Naive thymus-derived CD4-positive, alpha-beta T cell (primary cell): ENCODE data around the gene TBXA2R. TPM values are rescaled to one million over a fixed set of nuclear protein-coding genes. Genes with fewer than 3 reads are reported as not detected.

Experiments
- ATAC-seq: fragments of 150-1000 bp; cut with Tn5 transposase; 2 replicates; pipeline ENCODE4 v1.10.0; 2021; ENCODE audit warnings: mild to moderate bottlenecking, moderate library complexity
- CTCF ChIA-PET: fragments of 350-600 bp; sonication (Branson Sonifier 250); formaldehyde crosslinking; loops from one replicate; lab custom pipeline; 2021; ENCODE audit warnings: antibody characterized with exemption; lab: Charles Lee
- POLR2A ChIA-PET: fragments of 350-600 bp; sonication (Branson Sonifier 250); formaldehyde crosslinking; loops from one replicate; lab custom pipeline; 2021; ENCODE audit warnings: antibody characterized with exemption, inconsistent platforms; lab: Charles Lee
- DNase-seq, 9 donors: peaks; one replicate each; pipeline versions ENCODE4 v3.0.0 to v3.0.0-alpha.2; 2020 to 2022; ENCODE audit warnings: mixed read lengths in 1 of 9
- H3K27ac ChIP-seq: one replicate; pipeline ENCODE4 v1.7.0; 2013; ENCODE audit warnings: mild to moderate bottlenecking, low read depth, low read length, moderate library complexity
- H3K27me3 ChIP-seq, 2 donors: one replicate each; pipeline ENCODE4 v1.7.0; 2013; ENCODE audit warnings: low read length in 2 of 2, mild to moderate bottlenecking in 2 of 2, moderate library complexity in 2 of 2; ENCODE audit not compliant: control insufficient read depth in 2 of 2, insufficient read depth in 2 of 2
- H3K36me3 ChIP-seq, 3 experiments: 1 replicate in 2 of 3; 2 replicates in 1 of 3; pipeline ENCODE4 v1.7.0; 2013; ENCODE audit warnings: low read length in 3 of 3, mild to moderate bottlenecking in 3 of 3, moderate library complexity in 1 of 3; ENCODE audit not compliant: insufficient read depth in 3 of 3, control insufficient read depth in 2 of 3
- H3K4me1 ChIP-seq, 2 donors: one replicate each; pipeline ENCODE4 v1.7.0; 2013; ENCODE audit warnings: low read length in 2 of 2, mild to moderate bottlenecking in 2 of 2, moderate library complexity in 1 of 2; ENCODE audit not compliant: control insufficient read depth in 2 of 2, insufficient read depth in 2 of 2
- H3K4me3 ChIP-seq: 2 replicates; pipeline ENCODE4 v1.7.0; 2013; ENCODE audit warnings: mild to moderate bottlenecking, low read length
- H3K9me3 ChIP-seq, 3 experiments: 1 replicate in 2 of 3; 2 replicates in 1 of 3; pipeline ENCODE4 v1.7.0; 2013; ENCODE audit warnings: low read length in 3 of 3; ENCODE audit not compliant: control insufficient read depth in 2 of 3
- H3K27ac Mint-ChIP-seq, 9 donors: one replicate each; pipeline ENCODE4 v1.8.0; 2020 to 2022; ENCODE audit warnings: mixed read lengths in 9 of 9, mild to moderate bottlenecking in 8 of 9, moderate library complexity in 5 of 9, inconsistent platforms in 2 of 9
- H3K27me3 Mint-ChIP-seq, 5 donors: one replicate each; pipeline ENCODE4 v1.8.0; 2021 to 2022; ENCODE audit warnings: mixed read lengths in 5 of 5, mild to moderate bottlenecking in 1 of 5
- H3K36me3 Mint-ChIP-seq, 5 donors: one replicate each; pipeline ENCODE4 v1.8.0; 2020 to 2022; ENCODE audit warnings: mixed read lengths in 5 of 5, mild to moderate bottlenecking in 3 of 5, inconsistent platforms in 1 of 5
- H3K4me1 Mint-ChIP-seq, 7 donors: one replicate each; pipeline ENCODE4 v1.8.0; 2020 to 2022; ENCODE audit warnings: mixed read lengths in 7 of 7, mild to moderate bottlenecking in 3 of 7, inconsistent platforms in 1 of 7
- H3K4me3 Mint-ChIP-seq, 10 donors: one replicate each; pipeline ENCODE4 v1.8.0; 2020 to 2022; ENCODE audit warnings: mild to moderate bottlenecking in 10 of 10, mixed read lengths in 10 of 10, moderate library complexity in 6 of 10, inconsistent platforms in 2 of 10
- H3K9me3 Mint-ChIP-seq, 11 donors: one replicate each; pipeline ENCODE4 v1.8.0; 2020 to 2022; ENCODE audit warnings: mixed read lengths in 11 of 11, mild to moderate bottlenecking in 4 of 11, inconsistent platforms in 1 of 11, moderate library complexity in 1 of 11
- intact Hi-C, 2 donors: fragments of 100-400 bp; cut with micrococcal nuclease; formaldehyde crosslinking; loops; one replicate each; pipeline ENCODE4 v1.15.1; 2023
- polyA plus RNA-seq, 2 donors: library from polyadenylated mRNA; unstranded; fragments of 300-500 nt; fragmentation: Illumina TruSeq; gene quantifications; one replicate each; pipeline ENCODE4 v1.2.3, GENCODE V29; 2021
- total RNA-seq, 6 experiments: library from RNA in 5 of 6; stranded (reverse) in 5 of 6; gene quantifications; 1 replicate in 5 of 6; 2 replicates in 1 of 6; pipeline ENCODE4 v1.2.3 and lab custom pipeline; 2021 to 2026

The TBXA2R gene
- total and polyA plus RNA-seq, 7 experiments from 2014 or later = 0.73 to 9.0 (median 5.1) TPM

DNA sequence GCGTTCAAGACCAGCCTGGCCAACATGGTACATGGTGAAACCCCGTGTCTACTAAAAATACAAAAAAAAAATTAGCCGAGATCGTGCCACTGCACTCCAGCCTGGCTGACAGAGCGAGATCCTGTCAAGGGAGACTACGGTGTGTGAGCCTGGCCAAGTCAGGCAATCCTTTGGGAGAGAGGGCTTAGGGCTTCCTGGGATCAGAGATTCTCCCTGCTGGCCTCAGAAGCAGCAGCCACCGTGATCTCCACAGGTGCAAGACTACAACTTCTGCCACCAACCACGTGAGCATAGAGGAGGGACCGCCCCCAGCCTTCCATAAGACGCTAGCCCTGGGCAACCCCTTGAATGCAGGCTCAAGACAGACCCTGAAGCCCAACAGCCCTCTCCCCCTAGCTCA, 56.9 kb downstream of the TBXA2R start:
- ATAC-seq = no peak
- peaks cover 0 to 5% (median 0%) of the 10 kb centered on the region in 5 donors for H3K36me3 Mint-ChIP-seq
- H3K27ac Mint-ChIP-seq = peak overlapping the region in 4 of 9 donors; percentile 6 to 73 (median 30)
- Histone ChIP-seq H3K36me3 (peaks cover 0 to 52% (median 0%) of the 10 kb centered on the region in 3 experiments), H3K27me3 (no peaks in the 10 kb centered on the region), H3K4me1 (peaks cover 9 to 14% of the 10 kb centered on the region in 2 donors), H3K4me3 (no peak overlapping the region), H3K9me3 (no peaks in the 10 kb centered on the region), H3K27ac (no peak overlapping the region)
- ChIA-PET POLR2A (no interaction called here), CTCF (no interaction called here)
- peaks cover 13 to 41% (median 24%) of the 10 kb centered on the region in 7 donors for H3K4me1 Mint-ChIP-seq
- no peak overlapping the region for H3K4me3 Mint-ChIP-seq
- H3K9me3 Mint-ChIP-seq = no peaks in the 10 kb centered on the region
- intact Hi-C loops = loop anchor here (10.0 kb wide), 4 partner anchors 155 to 925 kb away; partner anchors contain the start of genes APBA3 (in 1 of the 2), HDGFL2 (in 1 of the 2), MRPL54 (in 1 of the 2) and PIAS4 (in 1 of the 2)
- no peak for DNase-seq
- H3K27me3 Mint-ChIP-seq = no peaks in the 10 kb centered on the region

DNA sequence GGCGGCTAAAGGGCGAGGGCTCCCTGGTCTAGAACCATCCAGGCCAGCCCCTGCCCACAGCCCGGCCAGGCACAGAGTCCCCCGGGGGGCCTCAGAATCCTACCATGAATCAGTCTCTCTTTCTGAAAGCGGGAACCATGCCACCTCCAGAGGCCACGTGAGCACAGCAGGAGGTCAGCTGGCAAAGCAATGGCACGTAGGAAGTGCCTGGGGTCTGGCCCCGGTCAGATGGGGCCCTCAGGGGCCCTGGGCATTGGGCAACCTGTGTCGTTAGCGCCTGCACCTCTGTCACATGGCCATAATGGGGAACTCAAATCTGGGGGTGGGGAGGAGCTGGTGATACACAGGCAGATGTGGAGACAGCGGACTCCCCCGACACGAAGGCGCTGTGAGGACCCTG, 58.1 kb downstream of the TBXA2R start:
- ATAC-seq (peak; percentile 69), DNase-seq (no peak)
- intact Hi-C loops = no loop called here

DNA sequence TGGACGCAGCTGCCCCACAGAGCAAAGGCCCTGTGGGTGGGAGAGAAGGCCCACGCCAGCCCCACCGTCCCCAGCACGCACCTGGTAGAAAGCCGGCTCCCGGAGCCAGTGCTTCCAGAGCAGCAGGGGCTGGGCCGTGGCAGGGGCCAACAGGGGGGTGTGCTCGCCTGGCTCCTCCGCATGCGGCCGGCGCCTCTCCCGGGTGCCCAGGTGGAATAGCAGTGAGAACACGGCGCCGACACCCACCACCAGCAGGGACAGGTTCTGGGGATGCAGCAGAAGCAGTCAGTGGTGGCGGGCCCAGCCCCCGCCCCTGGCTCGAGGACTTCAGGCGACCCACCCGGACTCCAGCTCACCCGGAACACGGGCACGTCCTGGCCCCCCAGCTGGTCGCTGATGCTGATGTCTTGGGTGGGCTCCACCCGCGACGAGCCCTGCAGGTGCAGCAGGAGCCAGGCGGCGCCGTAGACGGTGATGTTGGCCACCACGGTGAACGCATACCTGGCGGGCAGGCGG, 58.9 kb downstream of the TBXA2R start:
- H3K9me3 Mint-ChIP-seq = no peaks in the 10 kb centered on the region
- no peaks in the 10 kb centered on the region for H3K27me3 Mint-ChIP-seq
- H3K36me3 Mint-ChIP-seq = peaks cover 0 to 2% (median 0%) of the 10 kb centered on the region in 5 donors
- ChIA-PET POLR2A (interaction anchor here (0.9 to 3.6 kb wide), 2 partner anchors 9 to 57 kb away, joined by 3 to 25 read pairs; partner anchors contain the start of gene MFSD12), CTCF (interaction anchor here (1.1 kb wide), 1 partner anchor 71 kb away, joined by 5 read pairs; no protein-coding TSS in a partner anchor)
- no peak overlapping the region for H3K4me3 Mint-ChIP-seq
- no peak for ATAC-seq
- H3K27ac Mint-ChIP-seq = no peak overlapping the region
- H3K27ac ChIP-seq = no peak overlapping the region
- H3K4me3 ChIP-seq = no peak overlapping the region
- no peak for DNase-seq
- no peaks in the 10 kb centered on the region for H3K27me3 ChIP-seq
- H3K36me3 ChIP-seq = peaks cover 0 to 71% (median 0%) of the 10 kb centered on the region in 3 experiments
- peaks cover 13 to 29% (median 14%) of the 10 kb centered on the region in 7 donors for H3K4me1 Mint-ChIP-seq
- H3K4me1 ChIP-seq = peaks cover 0 to 4% of the 10 kb centered on the region in 2 donors
- intact Hi-C loops = no loop called here
- H3K9me3 ChIP-seq = no peaks in the 10 kb centered on the region

More for the DNA sequence above, 58.1 kb downstream of the TBXA2R start:
- Histone ChIP-seq H3K4me1 (peaks cover 0 to 9% of the 10 kb centered on the region in 2 donors), H3K27ac (no peak overlapping the region), H3K9me3 (no peaks in the 10 kb centered on the region), H3K4me3 (no peak overlapping the region), H3K27me3 (no peaks in the 10 kb centered on the region), H3K36me3 (peaks cover 0 to 64% (median 0%) of the 10 kb centered on the region in 3 experiments)
- H3K9me3 Mint-ChIP-seq = no peaks in the 10 kb centered on the region
- ChIA-PET CTCF (no interaction called here), POLR2A (interaction anchor here (0.9 to 3.6 kb wide), 2 partner anchors 8 to 56 kb away, joined by 3 to 25 read pairs; partner anchors contain the start of gene MFSD12)
- no peak overlapping the region for H3K4me3 Mint-ChIP-seq
- no peaks in the 10 kb centered on the region for H3K27me3 Mint-ChIP-seq
- H3K36me3 Mint-ChIP-seq = peaks cover 0 to 2% (median 0%) of the 10 kb centered on the region in 5 donors
- peak overlapping the region in 2 of 9 donors; percentile 10 to 16 for H3K27ac Mint-ChIP-seq
- H3K4me1 Mint-ChIP-seq = peaks cover 13 to 33% (median 17%) of the 10 kb centered on the region in 7 donors

DNA sequence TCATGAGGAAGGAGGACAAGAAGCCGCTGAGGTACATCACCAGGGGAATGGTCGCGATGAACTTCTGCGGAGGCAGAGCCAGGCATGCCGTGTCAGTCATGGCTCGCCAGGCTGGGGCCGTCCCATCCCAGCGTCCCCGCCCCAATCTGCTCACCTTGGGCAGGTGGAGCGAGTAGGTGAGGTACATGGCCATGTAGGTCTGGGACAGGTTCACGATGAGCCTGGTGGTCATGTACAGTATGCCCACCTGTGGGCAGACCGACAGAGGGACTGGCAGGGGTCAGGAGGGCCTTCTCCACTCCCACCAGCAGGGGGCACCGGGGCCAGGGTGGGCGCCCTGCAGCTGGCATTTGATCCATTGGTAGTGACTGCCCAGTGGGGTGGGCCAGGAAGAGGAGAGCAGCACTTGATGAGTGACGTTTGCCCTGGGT, 59.4 kb downstream of the TBXA2R start:
- Histone ChIP-seq H3K9me3 (no peaks in the 10 kb centered on the region), H3K4me1 (no peaks in the 10 kb centered on the region), H3K36me3 (peaks cover 0 to 74% (median 0%) of the 10 kb centered on the region in 3 experiments), H3K27me3 (no peaks in the 10 kb centered on the region), H3K27ac (no peak overlapping the region), H3K4me3 (no peak overlapping the region)
- ChIA-PET POLR2A (interaction anchor here (3.6 kb wide), 1 partner anchor 10 kb away, joined by 25 read pairs; the partner anchor contains the start of gene MFSD12), CTCF (interaction anchor here (1.1 kb wide), 1 partner anchor 71 kb away, joined by 5 read pairs; no protein-coding TSS in a partner anchor)
- no peaks in the 10 kb centered on the region for H3K27me3 Mint-ChIP-seq
- ATAC-seq (no peak), DNase-seq (peak in 2 of 9 donors; percentile 25 to 44)
- H3K4me3 Mint-ChIP-seq = no peak overlapping the region
- H3K27ac Mint-ChIP-seq = peak overlapping the region in 1 of 9 donors; percentile 3
- H3K9me3 Mint-ChIP-seq = no peaks in the 10 kb centered on the region
- H3K36me3 Mint-ChIP-seq = peaks cover 0 to 2% (median 0%) of the 10 kb centered on the region in 5 donors
- H3K4me1 Mint-ChIP-seq = peaks cover 9 to 24% (median 13%) of the 10 kb centered on the region in 7 donors
- intact Hi-C loops = no loop called here

DNA sequence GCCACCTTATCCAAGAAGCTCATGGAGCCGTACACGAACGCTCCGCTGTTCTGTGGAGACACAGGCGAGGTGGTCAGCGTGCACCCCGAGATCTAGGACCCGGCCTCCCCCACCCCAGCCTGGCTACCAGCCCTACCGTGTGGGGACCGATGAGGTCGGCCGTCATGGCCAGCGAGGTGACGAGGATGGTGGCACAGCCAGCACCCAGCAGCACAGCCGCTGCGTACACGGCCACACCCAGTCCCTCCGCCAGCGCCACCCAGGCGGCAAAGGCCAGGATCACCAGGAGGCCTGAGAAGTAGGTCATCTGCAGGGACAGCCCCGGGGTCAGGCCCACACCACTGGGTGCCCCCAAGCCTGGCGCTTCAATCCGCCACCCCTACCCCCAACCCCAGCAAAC, 60.6 kb downstream of the TBXA2R start:
- Mint-ChIP-seq H3K4me1 (peaks cover 4 to 17% (median 11%) of the 10 kb centered on the region in 7 donors), H3K27ac (peak overlapping the region in 5 of 9 donors; percentile 20 to 85 (median 62)), H3K9me3 (no peaks in the 10 kb centered on the region), H3K4me3 (no peak overlapping the region), H3K36me3 (peaks cover 0 to 2% (median 0%) of the 10 kb centered on the region in 5 donors), H3K27me3 (no peaks in the 10 kb centered on the region)
- ATAC-seq = no peak
- Histone ChIP-seq H3K4me1 (no peaks in the 10 kb centered on the region), H3K36me3 (peaks cover 0 to 73% (median 0%) of the 10 kb centered on the region in 3 experiments), H3K27me3 (no peaks in the 10 kb centered on the region), H3K27ac (no peak overlapping the region), H3K9me3 (no peaks in the 10 kb centered on the region), H3K4me3 (no peak overlapping the region)
- CTCF ChIA-PET = interaction anchor here (1.5 to 3.2 kb wide), 3 partner anchors 9 to 98 kb away, joined by 3 to 30 read pairs (median 4); partner anchors contain the start of gene MFSD12
- intact Hi-C loops = no loop called here
- POLR2A ChIA-PET = interaction anchor here (0.9 to 3.6 kb wide), 4 partner anchors 8 to 56 kb away, joined by 3 to 25 read pairs (median 8); partner anchors contain the start of gene MFSD12
- no peak for DNase-seq

DNA sequence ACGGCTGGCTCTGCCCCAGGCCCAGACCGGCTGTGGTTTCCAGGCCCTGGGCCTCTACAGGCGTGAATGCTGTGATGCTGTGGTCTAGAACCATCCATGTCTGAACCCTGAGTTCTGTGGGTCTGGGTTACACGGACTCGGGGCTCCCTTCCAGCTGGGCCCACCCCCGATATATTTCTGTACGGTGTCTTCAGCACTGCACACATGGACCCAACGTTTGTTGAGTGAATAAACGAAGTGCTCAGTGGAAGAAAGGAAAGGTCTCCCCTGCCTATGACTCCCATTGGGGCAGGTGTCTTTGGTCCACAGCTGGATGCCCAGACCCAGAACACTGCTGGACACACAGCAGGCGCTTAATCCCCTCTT, 61.0 kb downstream of the TBXA2R start:
- Histone ChIP-seq H3K27ac (peak overlapping the region; percentile 19), H3K27me3 (no peaks in the 10 kb centered on the region), H3K4me1 (no peaks in the 10 kb centered on the region), H3K9me3 (no peaks in the 10 kb centered on the region), H3K36me3 (peaks cover 0 to 68% (median 0%) of the 10 kb centered on the region in 3 experiments), H3K4me3 (no peak overlapping the region)
- H3K36me3 Mint-ChIP-seq = peaks cover 0 to 2% (median 0%) of the 10 kb centered on the region in 5 donors
- CTCF ChIA-PET = interaction anchor here (0.6 to 3.2 kb wide), 7 partner anchors 10 to 251 kb away, joined by 3 to 30 read pairs (median 4); partner anchors contain the start of genes GIPC3 and MFSD12
- H3K4me3 Mint-ChIP-seq = peak overlapping the region in 1 of 10 donors; percentile 42
- no peaks in the 10 kb centered on the region for H3K9me3 Mint-ChIP-seq
- intact Hi-C loops = loop anchor here (1.0 to 2.0 kb wide), 4 partner anchors 9 to 161 kb away; partner anchors contain the start of gene GIPC3 (in 1 of the 2)
- no peak for ATAC-seq
- peaks cover 4 to 17% (median 11%) of the 10 kb centered on the region in 7 donors for H3K4me1 Mint-ChIP-seq
- H3K27ac Mint-ChIP-seq = peak overlapping the region in 8 of 9 donors; percentile 30 to 85 (median 55)
- no peak for DNase-seq
- POLR2A ChIA-PET = interaction anchor here (0.9 to 3.6 kb wide), 3 partner anchors 9 to 82 kb away, joined by 3 to 25 read pairs (median 10); partner anchors contain the start of gene MFSD12
- H3K27me3 Mint-ChIP-seq = no peaks in the 10 kb centered on the region
